ENCODE data around the gene PPFIA4.
"Not testable (repeated sequence)": the region's sequence is repeated elsewhere in the genome, so short reads cannot be mapped to it uniquely, and the experiment has no call there.

The PPFIA4 gene

DNA sequence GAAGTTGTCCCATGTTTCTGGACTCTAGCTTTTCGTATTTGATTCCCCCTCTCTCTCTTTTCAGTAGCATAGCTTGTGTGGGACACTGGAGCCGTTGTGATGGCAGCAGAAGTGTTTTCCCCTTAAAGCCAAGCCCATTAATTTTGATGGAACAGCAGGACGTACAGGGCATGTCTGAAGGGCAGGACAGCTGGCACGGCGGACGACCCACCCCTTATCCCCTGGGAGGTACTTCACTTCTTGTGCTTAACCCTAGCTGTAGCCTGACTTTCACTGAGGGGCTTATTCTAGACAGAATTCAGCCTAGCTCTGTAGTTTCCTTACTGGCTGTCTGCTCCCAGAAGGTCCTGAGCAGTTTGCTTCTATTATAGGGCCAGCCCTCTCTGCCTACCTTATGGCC, 8.6 kb upstream of the PPFIA4 start:
- no peak for DNase-seq

- not testable (repeated sequence) for DNase-seq
Observed at GRCh38 chr1:203022855-203023254, 3.4 kb upstream of the PPFIA4 start.

DNA sequence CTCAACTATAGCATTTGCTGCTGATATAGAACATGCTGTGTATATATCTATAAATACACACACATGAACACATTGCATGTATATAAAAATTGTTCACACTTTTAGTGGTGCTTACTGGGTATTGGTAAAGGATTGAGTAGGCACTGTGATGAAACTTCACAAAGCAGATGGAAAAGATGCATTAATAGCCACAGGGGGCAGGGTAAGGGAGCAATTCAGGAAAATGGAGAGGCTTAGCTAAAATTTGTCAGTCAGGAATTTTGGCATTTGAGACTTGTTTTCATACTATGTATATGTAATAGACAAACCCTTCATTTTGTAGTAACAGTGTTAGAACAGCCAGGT, 633 bp upstream of the PPFIA4 start:
- no peak for DNase-seq

DNA sequence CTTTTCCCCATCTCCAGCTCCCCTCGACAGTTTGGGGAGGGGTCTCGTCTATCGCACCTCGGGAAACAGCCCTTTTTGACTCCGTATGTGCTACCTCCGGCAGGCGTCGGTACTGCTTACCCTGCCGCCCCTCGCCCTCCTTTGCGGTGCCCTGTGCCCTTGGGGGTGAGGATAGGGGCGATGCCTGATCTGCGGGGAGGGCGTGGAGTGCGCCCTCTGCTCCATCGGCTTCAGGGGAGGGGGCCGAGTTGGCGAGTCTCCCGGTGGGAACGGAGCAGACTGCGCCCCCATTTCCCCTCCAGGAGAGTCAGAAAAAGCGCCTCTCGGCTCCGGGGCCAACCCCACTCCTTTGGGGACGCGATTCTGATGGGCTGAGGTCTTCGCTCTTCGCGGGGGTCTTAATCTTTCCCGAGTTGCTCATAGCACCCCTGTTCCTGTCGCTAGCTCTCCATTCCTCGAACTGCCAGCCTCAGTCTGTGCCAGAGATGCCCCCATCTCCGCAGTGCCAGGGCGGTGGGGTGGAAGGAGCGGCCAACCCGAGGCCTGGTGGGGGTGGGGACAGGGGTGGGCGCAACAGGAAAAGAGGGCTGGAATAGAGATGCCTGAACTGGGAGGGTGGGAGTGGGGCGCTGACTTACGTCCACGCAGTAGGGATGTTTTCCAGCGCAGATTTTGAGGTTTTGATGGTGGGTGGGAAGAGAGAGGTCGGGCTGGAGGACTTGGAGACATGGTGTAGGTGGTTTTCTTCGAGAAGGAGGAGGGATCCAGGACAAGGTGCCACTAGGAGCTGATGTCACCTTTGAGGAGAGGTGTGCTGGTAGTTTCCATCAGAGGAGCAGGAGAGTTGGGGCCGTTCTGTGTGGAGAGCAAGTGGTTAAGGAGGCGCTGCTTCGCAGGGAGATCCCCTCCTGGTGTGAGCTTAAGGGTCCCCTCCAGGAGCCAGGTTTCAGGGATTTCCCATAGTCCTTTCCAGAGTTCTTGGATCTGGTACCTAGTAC, 674 bp downstream of the PPFIA4 start:
- no peak for DNase-seq

DNA sequence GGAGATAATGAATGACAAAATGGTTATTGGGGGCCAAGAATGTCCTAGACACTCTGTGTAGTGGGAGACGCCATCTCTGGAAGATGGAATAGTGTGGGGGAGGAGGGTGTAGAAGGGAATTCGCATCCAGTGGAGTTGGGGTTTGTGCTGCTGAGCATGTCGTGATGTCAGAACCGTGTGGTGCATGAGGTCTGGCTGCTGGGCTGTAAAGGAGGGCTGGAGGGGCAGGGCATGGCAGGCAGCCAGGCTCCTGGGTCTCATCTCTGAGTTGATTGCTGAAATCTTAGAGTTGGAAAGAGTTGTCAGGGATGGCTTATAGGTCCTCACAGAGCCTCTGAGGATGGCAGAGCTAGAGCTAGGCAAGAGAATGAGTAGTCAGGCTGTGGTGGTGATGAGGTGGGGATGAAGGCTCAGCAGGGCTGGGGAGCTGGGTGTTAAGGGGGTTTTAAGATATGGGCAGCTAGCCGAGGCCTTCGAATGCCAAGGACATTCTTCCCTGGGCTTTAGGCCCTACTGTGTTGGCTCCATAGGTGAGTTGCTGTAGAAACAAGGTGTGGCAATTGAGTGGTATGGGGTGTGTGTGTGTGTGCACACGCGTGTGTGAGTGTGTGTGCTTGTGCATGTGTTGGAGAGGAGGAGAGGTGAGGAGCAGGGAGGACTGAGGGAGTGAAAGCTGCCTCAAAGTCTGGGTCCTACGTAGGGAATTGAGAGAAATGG, 1.9 kb downstream of the PPFIA4 start:
- no peak for DNase-seq

DNA sequence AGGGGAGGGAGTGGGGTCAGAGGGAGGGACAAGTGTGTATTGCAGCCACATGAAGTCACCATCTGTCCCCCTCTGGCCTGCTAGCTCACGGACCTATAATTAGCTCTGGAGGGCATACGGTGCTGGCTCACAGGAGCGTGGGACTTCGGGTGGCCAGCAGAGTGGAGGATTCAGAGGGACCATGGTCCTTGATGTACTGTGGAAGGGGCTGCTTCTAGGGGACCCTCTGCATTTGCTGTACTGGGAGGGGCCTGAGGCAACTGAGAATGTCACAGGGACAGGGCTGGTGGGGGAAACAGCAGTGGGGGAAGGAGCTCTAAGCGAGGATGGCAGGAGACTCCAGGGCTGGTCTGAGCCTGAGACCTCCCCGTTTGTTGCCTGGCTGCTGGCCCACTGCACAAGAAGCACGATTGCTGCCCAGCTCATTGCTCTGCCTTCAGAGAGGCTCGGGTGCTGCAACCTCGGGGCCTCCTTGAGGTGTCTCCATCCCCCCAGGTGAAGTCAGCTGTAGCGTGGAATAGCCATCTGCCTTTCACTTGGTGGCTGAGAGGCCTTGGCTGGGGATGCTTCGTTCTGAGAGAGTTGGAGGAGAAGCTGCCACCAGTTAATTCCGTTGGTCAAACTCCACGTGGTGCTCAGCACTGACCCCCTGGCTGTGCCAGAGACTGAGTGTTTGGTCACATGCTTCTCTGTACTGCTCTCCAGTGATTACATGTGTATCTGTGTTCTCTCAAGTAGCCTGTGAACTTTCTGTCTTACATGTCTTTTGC, 2.7 kb downstream of the PPFIA4 start:
- DNase-seq = no peak

DNA sequence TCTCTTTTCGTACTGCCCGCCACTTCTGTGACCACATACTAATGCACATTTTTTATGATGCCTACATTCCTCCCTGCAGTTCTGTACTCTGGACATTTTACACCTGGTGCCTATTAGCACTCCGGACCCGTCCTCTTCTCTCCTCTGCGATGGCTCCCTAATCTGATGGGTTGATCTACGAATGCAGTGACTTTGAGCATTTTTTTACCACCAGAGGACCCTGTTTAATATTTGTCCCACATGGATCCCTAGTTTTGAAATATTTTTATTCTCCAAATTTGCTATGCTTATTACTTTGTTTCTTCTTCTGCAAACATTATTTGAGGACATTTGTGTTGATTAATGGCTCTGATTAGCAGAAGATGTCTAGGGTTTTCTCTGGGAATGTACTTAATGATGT, 5.2 kb downstream of the PPFIA4 start:
- no peak for DNase-seq

DNA sequence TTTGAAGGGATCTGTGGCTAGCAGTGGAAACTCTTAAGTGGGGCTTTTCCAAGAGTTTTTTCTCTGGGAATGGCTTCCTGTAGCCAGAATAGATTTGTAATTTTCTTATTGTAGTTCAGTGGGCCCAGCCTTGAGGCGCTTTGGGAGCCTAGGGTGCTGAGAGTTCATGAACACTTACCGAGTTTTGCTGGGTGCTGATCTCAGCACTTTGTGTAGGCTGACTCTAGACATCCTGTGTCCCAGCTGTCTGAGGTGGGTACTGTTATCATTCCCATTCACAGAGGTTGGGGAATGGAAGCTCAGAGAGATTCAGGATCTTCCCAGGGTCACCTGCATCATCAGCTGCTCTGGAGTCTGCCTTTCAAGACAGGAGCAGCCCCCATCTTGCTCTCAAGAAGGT, 7.0 kb downstream of the PPFIA4 start:
- no peak for DNase-seq

GRCh38 chr1:203033917-203034316, 7.6 kb downstream of the PPFIA4 start:
- no peak for DNase-seq

DNA sequence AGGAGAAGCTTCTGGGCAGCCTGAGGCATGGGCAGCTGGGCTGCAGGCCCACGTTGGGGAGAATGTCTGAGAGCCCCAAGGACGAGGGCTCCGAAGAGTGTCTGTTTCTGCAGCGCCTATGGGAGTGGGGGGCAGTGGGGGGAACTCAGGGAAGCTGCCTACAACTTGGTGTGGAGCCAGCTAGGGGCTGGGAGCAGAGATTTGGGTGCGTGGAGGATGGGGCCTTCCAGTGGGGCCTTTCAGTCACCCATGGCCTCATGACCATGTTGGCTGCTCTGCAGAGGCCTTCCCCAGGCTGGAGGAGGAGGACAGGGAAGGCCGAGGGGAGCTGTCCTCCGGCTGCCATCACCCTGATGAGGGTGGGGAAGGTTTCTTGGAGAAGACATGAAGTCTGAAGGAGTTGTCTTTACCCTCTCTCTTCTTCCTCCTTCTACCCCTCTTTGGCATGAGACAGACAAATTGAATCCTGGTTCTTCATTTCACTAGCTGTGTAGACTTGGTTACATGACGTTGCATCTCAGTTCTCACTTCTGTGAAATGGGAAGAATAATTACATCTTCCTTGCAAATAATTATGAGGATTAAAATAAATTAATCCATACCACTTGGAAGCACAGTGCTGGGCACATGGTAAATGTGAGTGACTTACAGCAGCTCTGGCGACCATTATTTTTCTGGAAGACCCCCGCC, 8.3 kb downstream of the PPFIA4 start:
- no peak for DNase-seq

DNA sequence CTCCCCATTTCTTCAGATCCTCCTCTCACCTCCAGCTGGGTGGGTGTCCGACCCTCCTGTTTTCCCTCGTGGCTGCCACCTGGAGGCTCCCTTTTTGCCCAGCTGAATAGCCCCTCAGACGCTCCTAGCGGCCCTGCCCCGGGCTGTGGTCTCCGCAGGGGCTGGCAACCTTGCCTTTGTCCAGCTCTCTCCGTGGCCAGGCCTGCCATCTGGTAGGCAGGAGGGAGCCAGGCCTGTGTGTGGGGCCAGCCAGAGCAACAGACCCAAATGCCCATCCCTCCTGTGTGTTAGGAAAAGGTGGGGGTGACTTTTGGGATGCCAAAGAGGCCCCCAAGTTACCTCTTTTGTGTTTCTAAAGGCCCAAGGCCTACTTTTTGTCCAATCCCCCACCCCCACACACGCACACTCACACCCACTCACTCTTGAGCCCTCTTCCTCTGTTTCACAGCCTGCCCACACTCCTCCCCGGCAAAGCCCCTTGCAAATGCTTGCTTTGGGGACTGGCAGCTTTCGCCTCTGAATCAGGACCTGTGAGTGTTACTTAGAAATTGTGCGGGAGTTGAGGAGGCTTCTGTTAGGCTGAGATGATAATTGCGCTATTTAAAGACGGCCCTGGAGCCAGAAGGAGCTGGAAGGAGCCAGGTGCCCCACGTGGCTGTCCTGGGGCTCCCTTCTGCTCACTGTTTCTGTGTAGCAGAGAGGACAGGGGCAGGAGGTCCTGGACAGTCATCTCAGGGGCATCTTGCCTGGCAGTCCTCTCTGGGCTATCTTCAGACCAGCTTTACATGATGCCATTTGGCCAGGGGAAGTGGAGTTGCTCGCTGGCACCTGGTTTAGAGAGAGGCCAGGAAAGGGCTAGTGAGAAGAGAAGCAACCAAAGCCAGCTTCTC, 9.1 kb downstream of the PPFIA4 start:
- DNase-seq = no peak

GRCh38 chr1:203036135-203036534, 9.8 kb downstream of the PPFIA4 start:
- DNase-seq = no peak

DNA sequence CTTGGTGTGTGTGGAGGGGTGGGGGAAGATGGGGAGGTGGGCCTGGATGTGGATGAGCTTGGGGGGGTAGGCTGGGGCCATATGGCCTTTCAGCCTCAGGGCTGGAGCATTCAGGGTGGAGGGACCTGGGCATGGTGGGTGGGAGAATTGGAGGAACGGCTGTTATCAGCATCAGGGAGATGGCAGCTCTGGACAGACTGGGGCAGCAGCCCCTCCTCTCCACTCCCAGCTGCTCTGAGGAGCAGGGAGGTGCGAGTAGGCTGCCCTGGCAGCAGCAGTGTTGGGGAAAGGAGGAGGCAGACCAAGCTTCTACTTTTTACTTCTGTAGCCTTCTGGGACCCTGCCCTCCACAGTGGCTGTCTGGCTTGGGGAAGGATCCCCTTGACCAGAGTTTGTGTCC, 10.2 kb downstream of the PPFIA4 start:
- DNase-seq = no peak

DNA sequence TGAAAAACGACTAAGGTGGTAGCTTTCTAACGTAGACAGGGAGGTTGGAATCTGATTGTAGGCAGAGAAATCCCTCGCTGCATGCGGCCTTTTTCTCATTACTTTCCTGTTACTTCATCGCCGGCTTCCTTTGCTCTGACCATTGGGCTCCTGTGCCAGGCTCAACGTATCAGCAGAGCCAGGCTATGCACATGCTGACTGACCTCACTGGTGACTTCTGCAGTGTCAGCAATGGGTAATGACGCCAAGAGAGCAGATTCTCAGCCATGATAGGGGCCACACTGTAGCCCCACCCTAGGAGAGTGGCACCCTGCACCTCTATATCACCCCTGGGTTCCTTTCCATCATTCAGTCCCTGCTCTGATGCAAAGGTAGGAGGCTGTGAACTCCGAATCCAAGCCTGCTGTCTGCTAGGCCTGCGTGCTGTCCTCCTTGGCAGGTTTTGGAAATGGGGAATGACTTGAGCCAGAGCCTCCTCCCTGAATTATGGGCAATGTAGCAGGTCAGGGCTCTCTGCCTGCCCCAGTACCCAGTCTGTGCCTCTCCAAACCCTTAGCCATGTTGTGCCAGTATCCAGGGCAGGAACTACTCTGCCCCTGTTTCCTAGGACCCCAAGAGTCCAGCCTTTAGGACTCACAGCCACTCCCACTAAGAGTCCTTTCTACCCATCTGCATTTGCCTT, 11.4 kb downstream of the PPFIA4 start:
- DNase-seq = no peak

GRCh38 chr1:203038217-203038741, 12.0 kb downstream of the PPFIA4 start:
- DNase-seq = peak; percentile 64

- peak; percentile 65 for DNase-seq
Observed at GRCh38 chr1:203038891-203039608, 12.8 kb downstream of the PPFIA4 start.

- no peak for DNase-seq
Observed at GRCh38 chr1:203039609-203040512, 13.6 kb downstream of the PPFIA4 start.

GRCh38 chr1:203040513-203041275, 14.4 kb downstream of the PPFIA4 start:
- DNase-seq = no peak

All from fibroblast of skin of right quadriceps (primary cell).